HFFc6 (cell line): ENCODE results near the gene TRAPPC6A. TPM values are rescaled to one million over a fixed set of nuclear protein-coding genes. Genes with fewer than 3 reads are reported as not detected.

Source experiments
- DNase-seq: peaks from one replicate; pipeline ENCODE4 v3.0.0-alpha.2; 2018
- H3K27ac Mint-ChIP-seq: 2 replicates; pipeline ENCODE4 v1.8.0; 2020; ENCODE audit warnings: mild to moderate bottlenecking, mixed read lengths
- H3K27me3 Mint-ChIP-seq: 2 replicates; pipeline ENCODE4 v1.8.0; 2021; ENCODE audit warnings: mild to moderate bottlenecking, moderate library complexity, mixed read lengths; ENCODE audit not compliant: insufficient read depth
- H3K36me3 Mint-ChIP-seq: 2 replicates; pipeline ENCODE4 v1.8.0; 2021; ENCODE audit warnings: low read depth, mixed read lengths
- H3K4me1 Mint-ChIP-seq: 2 replicates; pipeline ENCODE4 v1.8.0; 2020; ENCODE audit warnings: low read depth, mixed read lengths
- H3K4me3 Mint-ChIP-seq: 2 replicates; pipeline ENCODE4 v1.8.0; 2020; ENCODE audit warnings: mild to moderate bottlenecking, moderate library complexity, mixed read lengths
- H3K9me3 Mint-ChIP-seq: 2 replicates; pipeline ENCODE4 v1.8.0; 2020; ENCODE audit warnings: mild to moderate bottlenecking, mixed read lengths
- CTCF ChIP-seq: fragments of 200-600 bp; sonication (generic); IDR thresholded peaks from 2 replicates; pipeline ENCODE4 v1.5.0; 2021; ENCODE audit warnings: antibody characterized with exemption, mild to moderate bottlenecking
- total RNA-seq, 6 experiments: library from RNA; stranded (reverse); fragmentation: NEBNext Ultra II Directional; extraction: Animal tissue kit (Norgen Biotek cat#: 25700); gene quantifications; 2 replicates in 1 of 6; 3 replicates in 5 of 6; pipeline ENCODE4 v1.2.3, GENCODE V29; 2021

The TRAPPC6A gene
- total RNA-seq, 6 experiments from 2014 or later: 3.5 to 6.9 (median 5.2) TPM

GRCh38 chr19:45144431-45145269 lies 33.4 kb downstream of the TRAPPC6A start:
- no peak for TF ChIP-seq CTCF
- Mint-ChIP-seq H3K4me1 (no peaks in the 10 kb centered on the region), H3K36me3 (no peaks in the 10 kb centered on the region), H3K9me3 (no peaks in the 10 kb centered on the region), H3K4me3 (no peak overlapping the region), H3K27ac (no peak overlapping the region), H3K27me3 (peaks cover 2% of the 10 kb centered on the region; the same call in 1 of the 2 replicates)
- DNase-seq: no peak

DNA sequence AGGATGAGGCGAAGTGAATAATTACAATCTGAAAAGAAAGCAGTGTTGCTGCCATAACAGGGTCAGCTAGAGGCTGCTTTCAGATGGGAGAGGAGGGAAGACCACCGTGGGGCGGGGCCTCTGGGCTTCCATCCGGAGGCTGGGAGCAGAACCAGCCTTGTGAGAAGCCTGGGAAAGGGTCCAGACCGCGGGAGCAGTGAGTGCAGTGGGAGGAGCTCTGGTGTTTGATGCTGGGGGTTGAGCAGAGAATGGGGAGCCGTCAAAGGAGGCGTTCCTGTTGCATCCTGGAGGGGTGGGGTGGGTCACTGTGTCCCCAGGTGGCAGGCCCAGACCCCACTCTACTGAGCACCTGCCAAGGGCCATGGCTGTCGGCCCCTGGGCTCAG lies 35.3 kb downstream of the TRAPPC6A start:
- peaks cover 6% of the 10 kb centered on the region for H3K4me1 Mint-ChIP-seq
- H3K27ac Mint-ChIP-seq: no peak overlapping the region
- no peaks in the 10 kb centered on the region for H3K9me3 Mint-ChIP-seq

GRCh38 chr19:45142016-45142725 lies 35.9 kb downstream of the TRAPPC6A start:
- peaks cover 2% of the 10 kb centered on the region for H3K27me3 Mint-ChIP-seq
- peaks cover 8% of the 10 kb centered on the region for H3K4me1 Mint-ChIP-seq
- DNase-seq: no peak
- no peaks in the 10 kb centered on the region for H3K36me3 Mint-ChIP-seq
- H3K4me3 Mint-ChIP-seq: no peak overlapping the region
- no peak overlapping the region for H3K27ac Mint-ChIP-seq
- TF ChIP-seq CTCF: no peak
- H3K9me3 Mint-ChIP-seq: no peaks in the 10 kb centered on the region

More for the DNA sequence above, 35.3 kb downstream of the TRAPPC6A start:
- Mint-ChIP-seq H3K36me3 (no peaks in the 10 kb centered on the region), H3K4me3 (no peak overlapping the region), H3K27me3 (peaks cover 2% of the 10 kb centered on the region)
- no peak for DNase-seq
- TF ChIP-seq CTCF: no peak

- Mint-ChIP-seq H3K9me3 (no peaks in the 10 kb centered on the region), H3K27me3 (peaks cover 2% of the 10 kb centered on the region), H3K4me1 (peaks cover 8% of the 10 kb centered on the region), H3K36me3 (no peaks in the 10 kb centered on the region), H3K4me3 (no peak overlapping the region), H3K27ac (no peak overlapping the region)
- no peak for TF ChIP-seq CTCF
- no peak for DNase-seq
These were observed 36.7 kb downstream of the TRAPPC6A start for GRCh38 chr19:45141203-45141900.

DNA sequence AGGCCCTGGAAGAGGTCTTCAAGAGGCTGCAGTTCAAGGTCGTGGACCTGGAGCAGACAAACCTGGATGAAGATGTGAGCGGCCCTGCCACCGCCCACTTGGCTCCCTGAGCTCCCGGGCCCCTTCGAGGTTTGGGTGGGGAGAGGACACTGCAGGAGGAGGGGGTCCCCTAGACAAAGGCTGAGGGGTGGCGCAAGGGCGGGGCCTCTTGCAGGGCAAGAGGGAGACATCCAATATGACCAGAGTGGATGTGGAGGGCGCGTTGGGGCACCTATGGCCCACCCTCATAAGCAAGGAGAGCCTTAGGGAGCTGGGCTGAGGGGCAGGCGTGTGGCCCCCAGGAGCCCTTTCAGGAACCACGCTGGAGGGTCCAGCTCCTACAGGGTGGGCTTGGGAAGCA lies 37.5 kb downstream of the TRAPPC6A start:
- Mint-ChIP-seq H3K27me3 (peaks cover 2% of the 10 kb centered on the region), H3K9me3 (no peaks in the 10 kb centered on the region), H3K4me3 (no peak overlapping the region), H3K36me3 (no peaks in the 10 kb centered on the region), H3K4me1 (peaks cover 8% of the 10 kb centered on the region), H3K27ac (no peak overlapping the region)
- no peak for TF ChIP-seq CTCF
- DNase-seq: no peak
